Measurements from ENCODE around the gene PANK1.
"Not testable (repeated sequence)": the region's sequence is repeated elsewhere in the genome, so short reads cannot be mapped to it uniquely, and the experiment has no call there.

PANK1 gene

GRCh38 chr10:89550509-89550908 lies 94.5 kb downstream of the PANK1 start:
- H3K4me3 ChIP-seq (replicated peaks; ENCODE audit: low read depth, low read length), result no peak overlapping the region
- no peak for TF ChIP-seq CTCF (IDR thresholded peaks at IDR 0.05; ENCODE audit: low read depth, low read length, missing control alignments)

GRCh38 chr10:89549510-89549909 lies 95.5 kb downstream of the PANK1 start:
- DNase-seq (ENCODE audit: extremely low read depth, low read depth), result no peak
- no peak for TF ChIP-seq CTCF (IDR thresholded peaks at IDR 0.05; ENCODE audit: low read depth, low read length, missing control alignments)
- no peak overlapping the region for H3K4me3 ChIP-seq (replicated peaks; ENCODE audit: low read depth, low read length)

More at GRCh38 chr10:89550509-89550908, 94.5 kb downstream of the PANK1 start:
- DNase-seq (ENCODE audit: extremely low read depth, low read depth), result no peak

- no peak overlapping the region for H3K4me3 ChIP-seq (replicated peaks; ENCODE audit: low read depth, low read length)
- DNase-seq (ENCODE audit: extremely low read depth, low read depth), result no peak
- TF ChIP-seq CTCF (IDR thresholded peaks at IDR 0.05; ENCODE audit: low read depth, low read length, missing control alignments), result no peak
Observed at GRCh38 chr10:89548673-89549072, 96.4 kb downstream of the PANK1 start.

GRCh38 chr10:89547853-89548513 lies 97.1 kb downstream of the PANK1 start:
- H3K4me3 ChIP-seq (replicated peaks; ENCODE audit: low read depth, low read length), result no peak overlapping the region
- TF ChIP-seq CTCF (IDR thresholded peaks at IDR 0.05; ENCODE audit: low read depth, low read length, missing control alignments), result no peak
- DNase-seq (ENCODE audit: extremely low read depth, low read depth), result no peak

GRCh38 chr10:89546651-89547050 lies 98.4 kb downstream of the PANK1 start:
- not testable (repeated sequence) for DNase-seq (ENCODE audit: extremely low read depth, low read depth); H3K4me3 ChIP-seq (replicated peaks; ENCODE audit: low read depth, low read length)

GRCh38 chr10:89543841-89544240 lies 101.2 kb downstream of the PANK1 start:
- DNase-seq (ENCODE audit: extremely low read depth, low read depth), result no peak
- TF ChIP-seq CTCF (IDR thresholded peaks at IDR 0.05; ENCODE audit: low read depth, low read length, missing control alignments), result no peak
- no peak overlapping the region for H3K4me3 ChIP-seq (replicated peaks; ENCODE audit: low read depth, low read length)

- no peak for DNase-seq (ENCODE audit: extremely low read depth, low read depth)
- TF ChIP-seq CTCF (IDR thresholded peaks at IDR 0.05; ENCODE audit: low read depth, low read length, missing control alignments), result no peak
- no peak overlapping the region for H3K4me3 ChIP-seq (replicated peaks; ENCODE audit: low read depth, low read length)
Observed at GRCh38 chr10:89540420-89540949, 104.6 kb downstream of the PANK1 start.
